ENCODE measurements around the gene NID2. TPM values are rescaled to one million over a fixed set of nuclear protein-coding genes. Genes with fewer than 3 reads are reported as not detected.

Gene NID2
- 413 and 418 TPM in 2 replicates for polyA plus RNA-seq (2011; rRNA removed)
- 276 and 284 TPM in 2 replicates for polyA minus RNA-seq (2011; rRNA and poly(A)+ RNA removed)

GRCh38 chr14:52068615-52069306 is at the start of gene NID2:
Gene NID2 (minus strand): TSS chr14:52069059. CDS start chr14:52068994, 65 bp downstream.
- POLR2A ChIA-PET, result interaction anchor here (0.7 to 4.8 kb wide), 24 partner anchors 9 to 1469 kb away, joined by 3 to 61 read pairs (median 4); partner anchors contain the start of gene PTGER2

GRCh38 chr14:52117111-52117832 is 48.4 kb upstream of the NID2 start:
- Histone ChIP-seq H3K27ac (ENCODE audit: low read depth, low read length) (no peak overlapping the region), H3K9me3 (ENCODE audit: control insufficient read depth, insufficient read depth, low read length) (peaks cover 7% of the 10 kb centered on the region), H3K27me3 (ENCODE audit: control insufficient read depth, insufficient read depth, low read length) (no peaks in the 10 kb centered on the region), H3K4me3 (ENCODE audit: low read depth, low read length) (no peak overlapping the region)
- ChIA-PET CTCF (interaction anchor here (0.6 to 1.0 kb wide), 2 partner anchors 14 to 71 kb away, joined by 3 to 4 read pairs; no protein-coding TSS in a partner anchor), POLR2A (interaction anchor here (0.5 to 2.0 kb wide), 3 partner anchors 37 to 1166 kb away, joined by 3 to 5 read pairs (median 5); partner anchors contain the start of gene NID2)
- DNase-seq (ENCODE audit: low read depth, low spot score), result no peak
- no peak for TF ChIP-seq CTCF (IDR thresholded peaks at IDR 0.05; ENCODE audit: low read depth, low read length)

More at GRCh38 chr14:52068615-52069306, at the start of gene NID2:
- peak; percentile 93 for DNase-seq (ENCODE audit: low read depth, low spot score)
- Histone ChIP-seq H3K9me3 (ENCODE audit: control insufficient read depth, insufficient read depth, low read length) (no peaks in the 10 kb centered on the region; the same call in 1 of the 2 replicates), H3K27me3 (ENCODE audit: control insufficient read depth, insufficient read depth, low read length) (no peaks in the 10 kb centered on the region), H3K4me3 (ENCODE audit: low read depth, low read length) (peak within 1 kb of the TSS; percentile 99), H3K27ac (ENCODE audit: low read depth, low read length) (peak within 1 kb of the TSS; percentile 98)
- CTCF ChIA-PET, result interaction anchor here (0.9 to 5.3 kb wide), 4 partner anchors 12 to 73 kb away, joined by 3 to 23 read pairs (median 4); no protein-coding TSS in a partner anchor
- TF ChIP-seq CTCF (IDR thresholded peaks at IDR 0.05; ENCODE audit: low read depth, low read length), result 0 out of 2 replicates have a peak, but pooled peaks have one; percentile 2

GRCh38 chr14:52115286-52115685 is 46.4 kb upstream of the NID2 start:
- POLR2A ChIA-PET, result no interaction called here
- CTCF ChIA-PET, result no interaction called here
- DNase-seq (ENCODE audit: low read depth, low spot score), result no peak
- TF ChIP-seq CTCF (IDR thresholded peaks at IDR 0.05; ENCODE audit: low read depth, low read length), result no peak
- H3K27me3 ChIP-seq (ENCODE audit: control insufficient read depth, insufficient read depth, low read length), result no peaks in the 10 kb centered on the region
- H3K27ac ChIP-seq (ENCODE audit: low read depth, low read length), result no peak overlapping the region
- no peak overlapping the region for H3K4me3 ChIP-seq (ENCODE audit: low read depth, low read length)
- no peaks in the 10 kb centered on the region for H3K9me3 ChIP-seq (ENCODE audit: control insufficient read depth, insufficient read depth, low read length)

GRCh38 chr14:52112336-52113018 is 43.6 kb upstream of the NID2 start:
- Histone ChIP-seq H3K4me3 (ENCODE audit: low read depth, low read length) (no peak overlapping the region), H3K27me3 (ENCODE audit: control insufficient read depth, insufficient read depth, low read length) (no peaks in the 10 kb centered on the region), H3K9me3 (ENCODE audit: control insufficient read depth, insufficient read depth, low read length) (no peaks in the 10 kb centered on the region), H3K27ac (ENCODE audit: low read depth, low read length) (no peak overlapping the region)
- ChIA-PET CTCF (no interaction called here), POLR2A (interaction anchor here (2.4 to 3.9 kb wide), 2 partner anchors 33 to 44 kb away, joined by 45 to 46 read pairs; partner anchors contain the start of gene NID2)
- DNase-seq (ENCODE audit: low read depth, low spot score), result no peak
- TF ChIP-seq CTCF (IDR thresholded peaks at IDR 0.05; ENCODE audit: low read depth, low read length), result no peak

All from AG04450 (cell line).